AG09319 (cell line): ENCODE results near the gene PALLD.

ENCODE experiments used
- DNase-seq: peaks from one replicate; pipeline ENCODE4 v3.0.0-alpha.2; 2010; ENCODE audit warnings: low read depth; ENCODE audit errors: extremely low read depth
- TF ChIP-seq, protein P1 (sequence below): IDR thresholded peaks from 2 replicates; pipeline ENCODE4 v1.5.1; 2011; ENCODE audit warnings: low read depth, mild to moderate bottlenecking, inconsistent platforms, low read length, moderate library complexity

PALLD gene

GRCh38 chr4:168607215-168607614, 110.4 kb downstream of the PALLD start:
- TF ChIP-seq, protein P1, sequence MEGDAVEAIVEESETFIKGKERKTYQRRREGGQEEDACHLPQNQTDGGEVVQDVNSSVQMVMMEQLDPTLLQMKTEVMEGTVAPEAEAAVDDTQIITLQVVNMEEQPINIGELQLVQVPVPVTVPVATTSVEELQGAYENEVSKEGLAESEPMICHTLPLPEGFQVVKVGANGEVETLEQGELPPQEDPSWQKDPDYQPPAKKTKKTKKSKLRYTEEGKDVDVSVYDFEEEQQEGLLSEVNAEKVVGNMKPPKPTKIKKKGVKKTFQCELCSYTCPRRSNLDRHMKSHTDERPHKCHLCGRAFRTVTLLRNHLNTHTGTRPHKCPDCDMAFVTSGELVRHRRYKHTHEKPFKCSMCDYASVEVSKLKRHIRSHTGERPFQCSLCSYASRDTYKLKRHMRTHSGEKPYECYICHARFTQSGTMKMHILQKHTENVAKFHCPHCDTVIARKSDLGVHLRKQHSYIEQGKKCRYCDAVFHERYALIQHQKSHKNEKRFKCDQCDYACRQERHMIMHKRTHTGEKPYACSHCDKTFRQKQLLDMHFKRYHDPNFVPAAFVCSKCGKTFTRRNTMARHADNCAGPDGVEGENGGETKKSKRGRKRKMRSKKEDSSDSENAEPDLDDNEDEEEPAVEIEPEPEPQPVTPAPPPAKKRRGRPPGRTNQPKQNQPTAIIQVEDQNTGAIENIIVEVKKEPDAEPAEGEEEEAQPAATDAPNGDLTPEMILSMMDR, result no peak
- no peak for DNase-seq

- TF ChIP-seq, protein P1, result no peak
- DNase-seq, result no peak
These were observed 111.9 kb downstream of the PALLD start for GRCh38 chr4:168608771-168609170.

DNA sequence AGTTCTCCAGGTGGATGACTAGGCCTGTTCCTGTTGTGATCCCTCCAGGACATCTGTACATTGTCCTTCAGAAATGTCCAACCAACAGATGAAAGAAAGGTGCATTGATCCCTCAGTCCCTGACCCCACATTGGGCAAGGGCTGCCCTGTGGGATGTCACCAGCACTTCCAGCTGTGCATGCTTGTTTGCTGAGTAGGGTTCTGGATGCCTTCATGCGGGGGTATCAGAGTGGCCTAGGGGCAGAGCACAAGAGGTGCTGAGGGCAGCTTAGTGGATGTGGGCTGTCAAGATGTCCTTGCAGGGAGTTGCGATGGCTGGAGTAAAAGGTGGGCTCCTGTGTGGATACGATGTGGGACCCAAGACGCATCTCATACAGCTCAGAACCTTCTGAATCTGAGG, 112.5 kb downstream of the PALLD start:
- no peak for DNase-seq
- TF ChIP-seq, protein P1, result no peak

DNA sequence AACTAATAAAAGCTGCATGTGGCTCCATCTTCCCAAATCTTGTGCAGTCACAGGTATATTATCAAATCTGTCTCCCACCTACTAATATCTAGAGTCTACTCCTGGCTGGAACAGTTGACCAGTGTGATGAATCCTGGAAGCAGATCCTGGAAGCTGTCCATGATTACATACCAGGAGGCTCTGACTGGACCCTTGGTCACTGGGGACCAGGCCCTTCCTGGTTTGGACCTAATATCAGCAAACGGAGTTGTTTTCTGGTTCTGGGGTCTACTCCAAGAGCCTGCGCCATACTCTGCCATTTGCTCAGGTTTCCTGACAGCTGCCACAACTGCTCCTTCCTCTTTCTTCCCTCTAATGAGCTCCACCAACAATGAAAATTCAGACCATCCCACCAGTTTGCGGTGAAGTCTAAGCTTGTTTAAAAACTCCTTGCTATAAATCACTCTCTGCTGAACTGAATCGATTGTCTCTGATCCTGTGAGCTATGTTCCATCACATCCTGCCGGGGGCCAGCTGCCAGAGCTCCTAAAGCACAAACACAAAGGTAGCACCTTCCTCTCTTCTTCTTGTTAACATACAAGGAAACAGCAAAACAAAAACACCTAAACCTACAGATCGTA, 114.2 kb downstream of the PALLD start:
- TF ChIP-seq, protein P1, result no peak
- no peak for DNase-seq

DNA sequence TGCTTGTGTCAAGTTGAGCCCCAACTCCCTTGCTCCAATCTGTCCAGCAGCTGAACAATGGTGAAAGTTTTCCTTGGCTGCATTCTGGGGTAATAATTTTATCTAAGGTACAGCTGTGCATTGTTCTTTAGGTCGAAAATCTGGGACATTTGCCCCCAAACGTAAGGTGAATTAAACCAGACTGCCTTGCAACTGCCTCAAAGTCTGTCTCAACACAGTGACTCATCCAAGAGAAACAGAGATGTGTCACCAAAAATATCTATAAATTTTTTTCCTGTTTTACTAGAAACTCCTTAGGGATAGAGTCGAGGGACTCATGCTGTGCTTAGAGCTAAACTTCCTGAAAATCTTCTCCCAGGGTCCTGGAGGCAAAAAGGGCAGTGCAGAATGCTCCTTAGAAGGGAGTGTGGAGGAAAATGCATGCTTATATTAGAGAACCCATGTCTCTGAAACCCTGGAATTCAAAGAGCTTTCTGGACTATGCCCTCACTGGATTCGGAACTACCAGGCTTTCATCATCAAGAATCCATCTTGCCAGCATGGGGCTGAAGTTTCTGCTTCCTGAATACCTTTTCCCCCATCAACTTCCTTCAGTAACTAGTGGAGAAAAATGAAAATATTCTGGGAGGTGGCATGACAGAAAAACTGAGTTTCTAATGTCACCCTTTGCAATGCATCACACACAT, 115.7 kb downstream of the PALLD start:
- no peak for DNase-seq
- TF ChIP-seq, protein P1, result no peak

GRCh38 chr4:168613869-168614268, 117.0 kb downstream of the PALLD start:
- TF ChIP-seq, protein P1, result no peak
- no peak for DNase-seq

- DNase-seq, result no peak
- TF ChIP-seq, protein P1, result no peak
These were observed 117.6 kb downstream of the PALLD start for GRCh38 chr4:168614281-168615057.
